ENCODE results near the gene ASRGL1. TPM values are rescaled to one million over a fixed set of nuclear protein-coding genes. Genes with fewer than 3 reads are reported as not detected.
"Not testable (repeated sequence)": the region's sequence is repeated elsewhere in the genome, so short reads cannot be mapped to it uniquely, and the experiment has no call there.

The ASRGL1 gene
- total RNA-seq, 1 donor from 2014 or later, result 4.7 TPM

DNA sequence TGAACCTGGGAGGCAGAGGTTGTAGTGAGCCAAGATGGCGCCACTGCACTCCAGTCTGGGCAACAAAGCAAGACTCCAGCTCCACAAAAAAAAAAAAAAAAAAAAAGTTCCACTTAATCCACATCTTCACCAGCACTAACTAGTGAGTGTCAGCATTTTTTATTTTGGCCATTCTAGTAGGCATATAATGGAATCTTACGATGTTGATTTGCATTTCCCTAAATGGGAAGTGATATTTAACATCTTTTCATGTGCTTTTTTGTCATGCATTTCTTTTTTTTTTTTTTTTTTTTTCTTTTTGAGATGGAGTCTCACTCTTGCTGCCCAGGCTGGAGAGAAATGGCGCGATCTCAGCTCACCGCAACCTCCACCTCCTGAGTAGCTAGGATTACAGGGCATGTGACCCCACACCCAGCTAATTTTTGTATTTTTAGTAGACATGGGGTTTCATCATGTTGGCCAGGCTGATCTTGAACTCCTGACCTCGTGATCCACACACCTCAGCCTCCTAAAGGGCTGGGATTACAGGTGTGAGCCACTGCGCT, 6.5 kb downstream of the ASRGL1 start:
- intact Hi-C loops (cut with DNase I); DNase-seq (ENCODE audit: missing footprints); ATAC-seq: not testable (repeated sequence)

DNA sequence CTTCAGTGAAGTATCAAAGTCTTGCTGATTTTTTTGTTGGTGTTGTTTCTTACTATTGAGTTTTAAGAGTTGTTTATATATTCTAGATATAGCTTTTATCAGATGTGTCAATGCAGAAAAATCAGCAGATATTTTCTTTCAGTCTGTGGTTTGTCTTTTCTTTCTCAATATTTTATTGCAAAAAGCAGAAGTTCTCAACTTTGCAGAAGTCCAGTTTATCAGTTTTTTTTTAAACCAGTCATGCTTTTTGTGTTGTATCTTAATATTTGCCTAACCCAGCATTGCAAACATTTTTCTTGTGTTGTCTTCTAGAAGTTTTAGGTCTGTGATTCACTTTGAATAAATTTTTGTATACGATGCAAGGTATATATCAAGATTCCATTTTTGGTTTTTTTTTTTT, 7.0 kb downstream of the ASRGL1 start:
- intact Hi-C loops (cut with DNase I), result no loop called here

GRCh38 chr11:62345861-62346260, 8.6 kb downstream of the ASRGL1 start:
- ATAC-seq (no peak), DNase-seq (ENCODE audit: missing footprints) (no peak)
- intact Hi-C loops (cut with DNase I), result no loop called here

More for the DNA sequence above, 7.0 kb downstream of the ASRGL1 start:
- ATAC-seq (no peak), DNase-seq (ENCODE audit: missing footprints) (no peak)

GRCh38 chr11:62352355-62353336, 15.4 kb downstream of the ASRGL1 start:
- no peak for ATAC-seq
- intact Hi-C loops (cut with DNase I), result no loop called here
- DNase-seq (ENCODE audit: missing footprints), result no peak

DNA sequence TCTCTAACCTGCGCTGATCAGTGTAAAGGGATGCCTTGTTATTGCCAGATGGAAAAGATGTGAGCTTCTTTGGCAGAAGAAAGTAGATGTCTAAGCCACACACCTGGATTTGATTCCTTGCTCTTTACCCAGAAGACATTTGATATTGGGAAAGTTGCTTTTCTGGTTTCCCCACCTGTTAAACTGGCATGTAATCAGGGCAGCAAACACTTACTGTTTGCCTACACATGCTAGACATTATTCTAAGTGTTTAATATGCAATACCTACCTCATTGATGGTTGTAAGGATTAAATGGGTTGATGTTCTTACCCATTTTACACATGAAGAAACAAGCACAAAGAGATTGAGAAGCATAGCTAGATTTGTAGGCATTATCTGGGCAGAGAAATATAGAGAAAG, 16.6 kb downstream of the ASRGL1 start:
- ATAC-seq, result no peak
- intact Hi-C loops (cut with DNase I), result no loop called here
- no peak for DNase-seq (ENCODE audit: missing footprints)

DNA sequence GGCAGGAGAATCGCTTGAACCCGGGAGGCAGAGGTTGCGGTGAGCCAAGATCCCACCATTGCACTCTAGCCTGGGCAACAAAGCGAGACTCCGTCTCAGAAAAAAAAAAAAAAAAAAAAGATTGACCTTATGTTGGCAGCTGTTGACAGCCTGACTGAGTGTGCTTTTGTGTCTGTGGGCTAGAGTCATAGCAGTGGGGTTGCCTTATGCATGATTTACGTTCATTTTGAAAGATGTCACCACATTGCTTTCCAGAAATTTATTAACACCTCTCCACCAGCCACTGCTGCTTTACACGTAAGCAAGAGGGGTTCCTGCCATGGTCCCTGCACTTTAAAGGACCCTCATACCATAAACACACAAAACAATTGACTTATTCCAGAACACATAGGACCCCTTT, 21.0 kb downstream of the ASRGL1 start:
- intact Hi-C loops (cut with DNase I), result no loop called here
- no peak for ATAC-seq
- DNase-seq (ENCODE audit: missing footprints), result no peak

- intact Hi-C loops (cut with DNase I), result no loop called here
- DNase-seq (ENCODE audit: missing footprints), result no peak
- ATAC-seq, result no peak
Observed at GRCh38 chr11:62359475-62359874, 22.2 kb downstream of the ASRGL1 start.

DNA sequence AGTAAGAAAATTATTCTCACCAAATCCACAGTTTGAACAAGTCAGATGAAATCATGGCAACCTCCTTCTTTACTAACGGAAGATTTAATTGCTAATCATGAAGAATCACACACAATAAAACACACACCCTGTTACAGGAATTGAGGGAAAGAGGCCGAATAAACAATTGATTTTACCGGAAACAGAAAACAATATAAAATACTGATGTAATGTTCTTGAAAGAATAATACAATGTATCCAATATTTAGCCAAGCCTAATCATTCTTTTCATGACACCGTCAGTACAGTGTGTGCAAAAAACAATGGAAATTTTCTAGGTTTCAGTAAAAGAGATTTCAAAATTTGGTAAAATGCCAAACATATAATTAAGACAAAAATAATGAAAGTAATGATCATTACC, 23.4 kb downstream of the ASRGL1 start:
- ATAC-seq, result no peak
- intact Hi-C loops (cut with DNase I), result no loop called here

DNA sequence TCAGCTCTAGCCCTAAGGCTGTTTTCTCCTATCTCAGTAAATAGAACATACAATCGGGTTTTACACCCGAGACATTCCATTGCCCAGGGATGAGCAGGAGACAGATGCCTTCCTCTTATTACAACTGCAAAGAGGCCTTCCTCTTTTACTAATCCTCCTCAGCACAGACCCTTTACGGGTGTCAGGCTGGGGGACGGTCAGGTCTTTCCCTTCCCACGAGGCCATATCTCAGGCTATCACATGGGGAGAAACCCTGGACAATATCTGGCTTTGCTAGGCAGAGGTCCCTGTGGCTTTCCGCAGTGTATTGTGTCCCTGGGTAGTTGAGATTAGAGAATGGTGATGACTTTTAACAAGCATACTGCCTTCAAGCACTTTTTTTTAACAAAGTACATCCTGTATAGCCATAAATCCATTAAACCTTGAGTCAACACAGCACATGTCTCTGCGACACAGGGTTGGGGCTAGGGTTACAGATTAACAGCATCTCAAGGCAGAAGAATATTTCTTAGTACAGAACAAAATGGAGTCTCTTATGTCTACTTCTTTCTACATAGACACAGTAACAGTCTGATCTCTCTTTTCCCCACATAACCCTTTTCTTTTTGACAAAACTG, 31.7 kb downstream of the ASRGL1 start:
- DNase-seq (ENCODE audit: missing footprints); intact Hi-C loops (cut with DNase I); ATAC-seq: not testable (repeated sequence)

More for the DNA sequence above, 23.4 kb downstream of the ASRGL1 start:
- no peak for DNase-seq (ENCODE audit: missing footprints)

GRCh38 chr11:62370743-62371440, 33.6 kb downstream of the ASRGL1 start:
- ATAC-seq, result peak; percentile 10
- intact Hi-C loops (cut with DNase I), result no loop called here
- peak; percentile 80 for DNase-seq (ENCODE audit: missing footprints)

GRCh38 chr11:62372871-62373270, 35.6 kb downstream of the ASRGL1 start:
- no peak for DNase-seq (ENCODE audit: missing footprints)
- intact Hi-C loops (cut with DNase I), result no loop called here
- no peak for ATAC-seq

DNA sequence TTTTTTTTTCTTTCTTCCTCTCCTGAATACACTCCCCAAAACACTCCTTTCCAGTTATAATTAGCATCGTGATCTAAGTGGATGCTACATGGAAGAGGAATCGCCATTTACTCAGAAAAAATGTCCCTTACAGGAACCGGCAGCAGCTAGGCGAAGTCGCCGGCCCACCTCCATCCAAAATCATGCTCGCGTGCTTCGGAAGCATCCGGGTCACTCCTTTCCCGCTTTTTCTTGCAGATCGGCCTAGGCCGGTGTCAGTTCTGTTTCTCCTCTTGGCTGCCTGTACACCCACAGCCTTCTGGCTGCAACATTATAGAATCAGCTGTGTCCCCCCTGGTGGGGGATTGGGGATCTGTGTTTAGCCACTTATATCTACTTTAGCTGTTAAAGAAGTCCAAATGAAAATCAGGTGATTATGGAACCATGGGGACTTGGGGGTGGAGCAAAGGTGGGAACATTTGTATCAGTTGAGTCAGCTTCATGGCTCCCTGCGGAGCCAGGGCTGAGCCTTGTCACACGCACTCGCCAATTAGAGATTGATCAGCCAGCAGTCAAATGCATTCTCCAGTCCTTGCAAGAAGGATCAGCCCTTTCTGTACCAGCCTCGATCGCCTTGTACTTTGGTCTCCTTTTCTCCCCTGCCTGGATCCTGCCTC, 36.3 kb downstream of the ASRGL1 start:
- intact Hi-C loops (cut with DNase I), result no loop called here
- ATAC-seq (no peak), DNase-seq (ENCODE audit: missing footprints) (no peak)

DNA sequence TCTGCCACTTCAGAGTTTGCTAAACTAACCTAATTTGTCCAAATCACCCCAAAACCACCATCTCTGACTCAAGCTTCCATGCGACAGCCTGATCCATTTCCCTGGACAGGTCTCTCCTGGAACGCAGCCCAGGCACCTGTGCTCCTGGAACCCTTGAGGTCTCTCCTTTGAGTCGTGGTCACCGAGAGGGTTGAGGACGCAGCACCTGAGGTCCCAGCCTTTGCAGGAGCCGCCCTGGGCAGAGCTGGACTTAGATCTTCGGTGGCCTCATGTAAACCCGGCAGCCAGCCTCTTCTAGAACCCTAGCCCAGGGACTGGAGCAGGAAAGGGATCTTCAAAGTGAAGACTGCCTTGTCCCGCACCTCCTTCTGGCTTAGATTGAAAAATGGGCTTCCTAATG, 37.6 kb downstream of the ASRGL1 start:
- no peak for DNase-seq (ENCODE audit: missing footprints)
- intact Hi-C loops (cut with DNase I), result loop anchor here (5.0 kb wide), 2 partner anchors 38 to 202 kb away; partner anchors contain the start of gene ASRGL1
- no peak for ATAC-seq

DNA sequence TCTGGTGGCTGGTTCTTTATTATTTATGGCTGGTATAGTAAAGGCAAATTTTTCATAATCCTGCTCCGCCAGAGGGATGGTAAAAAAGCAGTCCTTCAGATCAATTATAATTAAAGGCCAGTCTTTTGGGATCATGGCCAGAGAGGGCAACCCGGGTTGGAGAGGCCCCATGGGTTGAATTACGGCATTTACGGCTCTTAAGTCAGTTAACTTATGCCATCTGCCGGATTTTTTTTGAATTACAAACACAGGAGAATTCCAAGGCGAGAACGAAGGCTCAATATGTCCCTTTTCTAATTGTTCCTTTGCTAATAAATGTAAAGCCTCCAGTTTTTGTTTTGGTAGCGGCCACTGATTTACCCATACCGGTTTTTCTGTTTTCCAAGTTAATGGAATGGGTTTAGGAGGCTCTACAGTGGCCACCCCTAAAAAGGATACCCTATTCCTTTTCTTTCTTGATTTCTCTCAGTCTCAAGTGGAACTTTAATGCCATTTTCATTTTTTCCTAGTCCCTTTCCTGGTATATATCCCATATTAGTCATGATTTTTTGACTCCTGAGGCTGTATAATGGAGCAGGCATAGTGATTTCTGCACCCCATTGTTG, 41.3 kb downstream of the ASRGL1 start:
- not testable (repeated sequence) for DNase-seq (ENCODE audit: missing footprints); ATAC-seq
- intact Hi-C loops (cut with DNase I), result loop anchor here (5.0 kb wide), 2 partner anchors 41 to 206 kb away; partner anchors contain the start of gene ASRGL1

GRCh38 chr11:62379586-62379985, 42.3 kb downstream of the ASRGL1 start:
- ATAC-seq; DNase-seq (ENCODE audit: missing footprints): not testable (repeated sequence)
- intact Hi-C loops (cut with DNase I), result loop anchor here (5.0 kb wide), 2 partner anchors 42 to 207 kb away; partner anchors contain the start of gene ASRGL1

- intact Hi-C loops (cut with DNase I); DNase-seq (ENCODE audit: missing footprints): not testable (repeated sequence)
- peak; percentile 64 for ATAC-seq
Observed at GRCh38 chr11:62380821-62381245, 43.6 kb downstream of the ASRGL1 start.

DNA sequence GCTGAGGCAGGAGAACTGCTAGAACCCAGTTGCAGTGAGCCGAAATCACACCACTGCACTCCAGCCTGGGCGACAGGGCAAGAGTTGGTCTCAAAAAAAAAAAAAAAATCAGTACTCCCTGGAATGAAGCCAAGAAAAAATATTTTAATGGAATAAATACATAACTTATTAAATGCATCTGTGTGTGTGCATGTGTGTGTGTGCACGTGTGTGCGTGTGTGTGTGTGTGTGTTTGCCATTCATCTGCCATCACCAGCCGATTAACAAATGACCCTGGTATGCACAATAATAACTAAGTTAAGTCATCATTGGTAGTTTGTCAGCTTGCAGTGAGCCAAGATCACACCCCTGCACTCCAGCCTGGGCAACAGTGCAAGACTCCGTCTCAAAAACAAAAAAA, 46.6 kb downstream of the ASRGL1 start:
- ATAC-seq (no peak), DNase-seq (ENCODE audit: missing footprints) (no peak)
- intact Hi-C loops (cut with DNase I), result no loop called here

- intact Hi-C loops (cut with DNase I); ATAC-seq; DNase-seq (ENCODE audit: missing footprints): not testable (repeated sequence)
Observed at GRCh38 chr11:62386083-62386482, 48.8 kb downstream of the ASRGL1 start.
